Measurements from ENCODE around the gene IRS1. TPM values are rescaled to one million over a fixed set of nuclear protein-coding genes. Genes with fewer than 3 reads are reported as not detected.

IRS1 gene
- polyA plus RNA-seq, 1 donor (not counting 4 experiments of a cell fraction or from before 2014, with no cell fraction given) = 11.2 TPM

GRCh38 chr2:226788881-226789490 is 10.6 kb downstream of the IRS1 start:
- H3K4me1 ChIP-seq (ENCODE audit: control insufficient read depth, extremely low read depth, insufficient read depth, low read length) = peaks cover 24% of the 10 kb centered on the region
- H3K4me3 ChIP-seq (ENCODE audit: control insufficient read depth in 2 of 3, extremely low read depth in 1 of 3, insufficient read depth in 2 of 3, low read depth in 1 of 3, low read length in 3 of 3) = no peak overlapping the region
- TF ChIP-seq EZH2 (IDR thresholded peaks at IDR 0.05; ENCODE audit: low read length) (no peak), CTCF (optimal IDR thresholded peaks at IDR 0.05 in 1 of 3, IDR thresholded peaks at IDR 0.05 in 1 of 3, conservative IDR thresholded peaks at IDR 0.05 in 1 of 3; ENCODE audit: extremely low read depth in 1 of 3, insufficient read depth in 2 of 3, low read length in 3 of 3) (no peak)
- DNase-seq (ENCODE audit: low read depth, low spot score) = no peak
- no peak for FAIRE-seq
- no peaks in the 10 kb centered on the region for H3K9me1 ChIP-seq (ENCODE audit: control insufficient read depth, extremely low read depth, insufficient read depth, low read length)
- no peaks in the 10 kb centered on the region for H4K20me1 ChIP-seq (ENCODE audit: control insufficient read depth, extremely low read depth, insufficient read depth, low read length)
- H3K79me2 ChIP-seq (ENCODE audit: control insufficient read depth, insufficient read depth, low read length) = peaks cover 60% of the 10 kb centered on the region
- H3K36me3 ChIP-seq (ENCODE audit: control insufficient read depth in 2 of 2, extremely low read depth in 1 of 2, insufficient read depth in 2 of 2, low read length in 2 of 2) = peaks cover 0 to 13% of the 10 kb centered on the region in 2 experiments
- no peaks in the 10 kb centered on the region for H3K9me3 ChIP-seq (ENCODE audit: control insufficient read depth, low read depth, low read length)
- dilution Hi-C loops (cut with MboI; ENCODE audit: extremely low pct_ligation_motif_present, low sequenced_read_pairs) = no loop called here
- no peak overlapping the region for H3K27ac ChIP-seq (ENCODE audit: control insufficient read depth, insufficient read depth, low read length)
- no peak overlapping the region for H3K9ac ChIP-seq (ENCODE audit: control insufficient read depth, extremely low read depth, insufficient read depth, low read length)
- no peaks in the 10 kb centered on the region for H3K27me3 ChIP-seq (ENCODE audit: control insufficient read depth, extremely low read depth, insufficient read depth, low read length)
- H2AFZ ChIP-seq (ENCODE audit: control insufficient read depth, low read length) = no peak overlapping the region
- H3K4me2 ChIP-seq (ENCODE audit: control insufficient read depth, extremely low read depth, insufficient read depth, low read depth, low read length) = no peak overlapping the region

GRCh38 chr2:226788064-226788463 is 11.6 kb downstream of the IRS1 start:
- Histone ChIP-seq H4K20me1 (ENCODE audit: control insufficient read depth, extremely low read depth, insufficient read depth, low read length) (no peaks in the 10 kb centered on the region), H3K4me1 (ENCODE audit: control insufficient read depth, extremely low read depth, insufficient read depth, low read length) (peaks cover 21% of the 10 kb centered on the region), H3K4me3 (ENCODE audit: control insufficient read depth in 2 of 3, extremely low read depth in 1 of 3, insufficient read depth in 2 of 3, low read depth in 1 of 3, low read length in 3 of 3) (no peak overlapping the region), H3K9ac (ENCODE audit: control insufficient read depth, extremely low read depth, insufficient read depth, low read length) (no peak overlapping the region), H3K4me2 (ENCODE audit: control insufficient read depth, extremely low read depth, insufficient read depth, low read depth, low read length) (no peak overlapping the region), H3K36me3 (ENCODE audit: control insufficient read depth in 2 of 2, extremely low read depth in 1 of 2, insufficient read depth in 2 of 2, low read length in 2 of 2) (peaks cover 2 to 13% of the 10 kb centered on the region in 2 experiments), H3K79me2 (ENCODE audit: control insufficient read depth, insufficient read depth, low read length) (peaks cover 54% of the 10 kb centered on the region), H3K9me3 (ENCODE audit: control insufficient read depth, low read depth, low read length) (no peaks in the 10 kb centered on the region), H3K27ac (ENCODE audit: control insufficient read depth, insufficient read depth, low read length) (no peak overlapping the region), H3K27me3 (ENCODE audit: control insufficient read depth, extremely low read depth, insufficient read depth, low read length) (no peaks in the 10 kb centered on the region), H3K9me1 (ENCODE audit: control insufficient read depth, extremely low read depth, insufficient read depth, low read length) (no peaks in the 10 kb centered on the region), H2AFZ (ENCODE audit: control insufficient read depth, low read length) (no peak overlapping the region)
- DNase-seq (ENCODE audit: low read depth, low spot score) (no peak), FAIRE-seq (no peak)
- TF ChIP-seq EZH2 (IDR thresholded peaks at IDR 0.05; ENCODE audit: low read length) (no peak), CTCF (optimal IDR thresholded peaks at IDR 0.05 in 1 of 3, IDR thresholded peaks at IDR 0.05 in 1 of 3, conservative IDR thresholded peaks at IDR 0.05 in 1 of 3; ENCODE audit: extremely low read depth in 1 of 3, insufficient read depth in 2 of 3, low read length in 3 of 3) (no peak)
- dilution Hi-C loops (cut with MboI; ENCODE audit: extremely low pct_ligation_motif_present, low sequenced_read_pairs) = no loop called here

All from keratinocyte (primary cell).